HCT116 (cell line): Measurements from ENCODE around the gene UNC50.

Experiments
- EZH2 ChIP-seq: fragments of 200-600 bp; sonication (generic); IDR thresholded peaks from 2 replicates; pipeline ENCODE4 v1.6.1; 2017; ENCODE audit warnings: antibody characterized with exemption, mixed run types
- POLR2A ChIP-seq: IDR thresholded peaks from 2 replicates; pipeline ENCODE4 v1.7.0; 2011; ENCODE audit warnings: borderline replicate concordance; ENCODE audit not compliant: insufficient read depth, insufficient read length; ENCODE audit errors: extremely low read depth
- POLR2AphosphoS5 ChIP-seq: IDR thresholded peaks from 2 replicates; pipeline ENCODE4 v1.6.1; 2011; ENCODE audit warnings: mild to moderate bottlenecking, low read depth, low read length, moderate library complexity
- TF ChIP-seq, protein P1 (sequence below): IDR thresholded peaks from 2 replicates; pipeline ENCODE4 v1.6.1; 2012; ENCODE audit warnings: low read depth
- TF ChIP-seq, protein P2 (sequence below), 3 experiments: fragments of 200-600 bp in 1 of 3; sonication (generic) in 1 of 3; IDR thresholded peaks in 2 of 3; conservative IDR thresholded peaks in 1 of 3; 2 replicates each; pipeline ENCODE4 v1.5.1; 2012 to 2017; ENCODE audit warnings: low read depth in 2 of 3, low read length in 2 of 3, antibody characterized with exemption in 1 of 3, borderline replicate concordance in 1 of 3, control low read depth in 1 of 3, mild to moderate bottlenecking in 1 of 3, mixed read lengths in 1 of 3, mixed run types in 1 of 3, moderate library complexity in 1 of 3; ENCODE audit not compliant: insufficient read depth in 1 of 3

DNA sequence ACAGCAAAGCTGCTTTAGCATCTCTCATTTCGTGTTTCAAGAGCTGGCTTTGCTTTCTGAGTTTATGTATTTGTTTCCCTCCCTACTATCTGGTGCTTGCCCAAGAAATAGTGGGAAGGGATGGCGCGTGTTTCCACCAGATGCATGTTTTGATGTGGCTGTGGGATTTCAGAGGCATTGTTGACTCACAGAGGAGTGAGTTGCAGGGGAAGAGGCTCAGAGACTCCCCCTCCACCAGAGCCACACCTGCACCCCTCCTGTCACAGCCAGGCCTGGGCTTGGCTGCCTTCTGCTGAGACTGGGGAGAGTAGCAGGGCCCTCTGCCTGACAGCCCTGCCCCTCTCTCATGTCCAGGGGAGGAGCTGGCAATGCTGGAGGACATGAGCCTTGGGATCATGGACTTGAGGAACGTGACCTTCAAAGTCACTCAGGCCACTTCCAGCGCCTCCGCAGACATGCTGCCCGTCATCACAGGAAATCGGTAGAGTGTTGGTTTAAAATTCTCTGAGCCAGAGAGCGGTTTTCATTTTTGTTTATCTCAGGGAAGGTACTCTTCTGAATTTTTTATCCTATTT lies 43.0 kb upstream of the UNC50 start:
- TF ChIP-seq, protein P1, sequence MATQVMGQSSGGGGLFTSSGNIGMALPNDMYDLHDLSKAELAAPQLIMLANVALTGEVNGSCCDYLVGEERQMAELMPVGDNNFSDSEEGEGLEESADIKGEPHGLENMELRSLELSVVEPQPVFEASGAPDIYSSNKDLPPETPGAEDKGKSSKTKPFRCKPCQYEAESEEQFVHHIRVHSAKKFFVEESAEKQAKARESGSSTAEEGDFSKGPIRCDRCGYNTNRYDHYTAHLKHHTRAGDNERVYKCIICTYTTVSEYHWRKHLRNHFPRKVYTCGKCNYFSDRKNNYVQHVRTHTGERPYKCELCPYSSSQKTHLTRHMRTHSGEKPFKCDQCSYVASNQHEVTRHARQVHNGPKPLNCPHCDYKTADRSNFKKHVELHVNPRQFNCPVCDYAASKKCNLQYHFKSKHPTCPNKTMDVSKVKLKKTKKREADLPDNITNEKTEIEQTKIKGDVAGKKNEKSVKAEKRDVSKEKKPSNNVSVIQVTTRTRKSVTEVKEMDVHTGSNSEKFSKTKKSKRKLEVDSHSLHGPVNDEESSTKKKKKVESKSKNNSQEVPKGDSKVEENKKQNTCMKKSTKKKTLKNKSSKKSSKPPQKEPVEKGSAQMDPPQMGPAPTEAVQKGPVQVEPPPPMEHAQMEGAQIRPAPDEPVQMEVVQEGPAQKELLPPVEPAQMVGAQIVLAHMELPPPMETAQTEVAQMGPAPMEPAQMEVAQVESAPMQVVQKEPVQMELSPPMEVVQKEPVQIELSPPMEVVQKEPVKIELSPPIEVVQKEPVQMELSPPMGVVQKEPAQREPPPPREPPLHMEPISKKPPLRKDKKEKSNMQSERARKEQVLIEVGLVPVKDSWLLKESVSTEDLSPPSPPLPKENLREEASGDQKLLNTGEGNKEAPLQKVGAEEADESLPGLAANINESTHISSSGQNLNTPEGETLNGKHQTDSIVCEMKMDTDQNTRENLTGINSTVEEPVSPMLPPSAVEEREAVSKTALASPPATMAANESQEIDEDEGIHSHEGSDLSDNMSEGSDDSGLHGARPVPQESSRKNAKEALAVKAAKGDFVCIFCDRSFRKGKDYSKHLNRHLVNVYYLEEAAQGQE: no peak
- no peak for TF ChIP-seq POLR2A
- TF ChIP-seq EZH2: no peak
- TF ChIP-seq, protein P2, sequence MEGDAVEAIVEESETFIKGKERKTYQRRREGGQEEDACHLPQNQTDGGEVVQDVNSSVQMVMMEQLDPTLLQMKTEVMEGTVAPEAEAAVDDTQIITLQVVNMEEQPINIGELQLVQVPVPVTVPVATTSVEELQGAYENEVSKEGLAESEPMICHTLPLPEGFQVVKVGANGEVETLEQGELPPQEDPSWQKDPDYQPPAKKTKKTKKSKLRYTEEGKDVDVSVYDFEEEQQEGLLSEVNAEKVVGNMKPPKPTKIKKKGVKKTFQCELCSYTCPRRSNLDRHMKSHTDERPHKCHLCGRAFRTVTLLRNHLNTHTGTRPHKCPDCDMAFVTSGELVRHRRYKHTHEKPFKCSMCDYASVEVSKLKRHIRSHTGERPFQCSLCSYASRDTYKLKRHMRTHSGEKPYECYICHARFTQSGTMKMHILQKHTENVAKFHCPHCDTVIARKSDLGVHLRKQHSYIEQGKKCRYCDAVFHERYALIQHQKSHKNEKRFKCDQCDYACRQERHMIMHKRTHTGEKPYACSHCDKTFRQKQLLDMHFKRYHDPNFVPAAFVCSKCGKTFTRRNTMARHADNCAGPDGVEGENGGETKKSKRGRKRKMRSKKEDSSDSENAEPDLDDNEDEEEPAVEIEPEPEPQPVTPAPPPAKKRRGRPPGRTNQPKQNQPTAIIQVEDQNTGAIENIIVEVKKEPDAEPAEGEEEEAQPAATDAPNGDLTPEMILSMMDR (IDR thresholded peaks at IDR 0.05 in 2 of 3, conservative IDR thresholded peaks at IDR 0.05 in 1 of 3; ENCODE audit: borderline replicate concordance in 1 of 3, insufficient read depth in 1 of 3, low read depth in 2 of 3, low read length in 2 of 3): no peak
- no peak for TF ChIP-seq POLR2AphosphoS5
